Esophagus muscularis mucosa (tissue), 4 donors: ENCODE results near the gene FBXW5.

Experiments used
- CTCF ChIP-seq, 3 experiments: fragments of 200-600 bp in 2 of 3; fragments of 450-650 bp in 1 of 3; sonication (generic) in 2 of 3; IDR thresholded peaks; one replicate each; pipeline ENCODE4 v1.5.1; 2017 to 2019; ENCODE audit warnings: antibody characterized with exemption in 3 of 3, mild to moderate bottlenecking in 2 of 3, moderate library complexity in 1 of 3
- EP300 ChIP-seq: sonication (generic); formaldehyde crosslinking; IDR thresholded peaks from one replicate; pipeline ENCODE4 v1.6.1; 2017; ENCODE audit warnings: antibody characterized with exemption
- POLR2A ChIP-seq: fragments of 450-650 bp; IDR thresholded peaks from one replicate; pipeline ENCODE4 v1.6.1; 2017; ENCODE audit warnings: antibody characterized with exemption, moderate library complexity, mild to moderate bottlenecking, low read depth
- POLR2AphosphoS5 ChIP-seq, 2 donors: sonication (generic); formaldehyde crosslinking; IDR thresholded peaks; one replicate each; pipeline ENCODE4 v1.6.1; 2017; ENCODE audit warnings: antibody characterized with exemption in 2 of 2

- TF ChIP-seq CTCF (IDR thresholded peaks at IDR 0.05) (no peak), POLR2A (no peak), POLR2AphosphoS5 (IDR thresholded peaks at IDR 0.05) (no peak), EP300 (no peak)
These were observed 25.8 kb upstream of the FBXW5 start for GRCh38 chr9:136970361-136970760.
